IMR-90 (cell line): ENCODE results near the gene SYNM. TPM values are rescaled to one million over a fixed set of nuclear protein-coding genes. Genes with fewer than 3 reads are reported as not detected.

Source experiments
- ATAC-seq: fragments of 200-7000 bp; cut with Tn5 transposase; 2 replicates; pipeline ENCODE4 v1.9.1; 2020; ENCODE audit warnings: low read depth, mild to moderate bottlenecking, moderate library complexity
- BruUV-seq: library from RNA; stranded (reverse); fragments of 400-500 nt; replicated peaks from 2 replicates; lab custom pipeline; 2021; lab: Mats Ljungman, UMichigan
- CTCF ChIA-PET: fragments of 300-600 bp; formaldehyde crosslinking; extraction: SDS; loops from one replicate; lab custom pipeline; 2021; ENCODE audit warnings: antibody characterized with exemption; lab: Yijun Ruan, JAX
- POLR2A ChIA-PET: fragments of 300-600 bp; sonication (Branson Sonifier 250); formaldehyde crosslinking; loops from one replicate; lab custom pipeline; 2022; ENCODE audit warnings: antibody characterized with exemption; ENCODE audit not compliant: unreplicated experiment; lab: Charles Lee
- DNase-seq: peaks from one replicate; pipeline ENCODE4 v3.0.0; 2013
- H2AFZ ChIP-seq: replicated peaks from 2 replicates; pipeline ENCODE3; 2013; ENCODE audit warnings: low read length, mild to moderate bottlenecking; ENCODE audit not compliant: poor library complexity
- H2AK5ac ChIP-seq: 2 replicates; pipeline ENCODE4 v1.6.1; 2013; ENCODE audit warnings: low read depth, low read length, inconsistent platforms
- H2AK9ac ChIP-seq: replicated peaks from 2 replicates; pipeline ENCODE3; 2013; ENCODE audit warnings: mild to moderate bottlenecking, low read depth, low read length, moderate library complexity; ENCODE audit not compliant: poor library complexity
- H2BK120ac ChIP-seq: 2 replicates; pipeline ENCODE4 v1.6.1; 2013; ENCODE audit warnings: low read depth, low read length, inconsistent platforms
- H2BK15ac ChIP-seq: 3 replicates; pipeline ENCODE4 v1.6.1; 2013; ENCODE audit warnings: low read depth, low read length, inconsistent platforms
- H2BK20ac ChIP-seq: 2 replicates; pipeline ENCODE4 v1.6.1; 2013; ENCODE audit warnings: low read depth, mild to moderate bottlenecking, inconsistent platforms, low read length, moderate library complexity
- H2BK5ac ChIP-seq: 2 replicates; pipeline ENCODE4 v1.6.1; 2013; ENCODE audit warnings: mild to moderate bottlenecking, low read depth, low read length, inconsistent platforms; ENCODE audit not compliant: poor library complexity, severe bottlenecking
- H3K14ac ChIP-seq: replicated peaks from 2 replicates; pipeline ENCODE4 v1.6.1; 2013; ENCODE audit warnings: low read depth, low read length, inconsistent platforms
- H3K18ac ChIP-seq: 2 replicates; pipeline ENCODE4 v1.6.1; 2013; ENCODE audit warnings: low read depth, low read length, control low read depth
- H3K23ac ChIP-seq: 2 replicates; pipeline ENCODE4 v1.6.1; 2013; ENCODE audit warnings: low read depth, low read length, inconsistent platforms
- H3K27ac ChIP-seq: 2 replicates; pipeline ENCODE4 v1.5.1; 2013; ENCODE audit warnings: mild to moderate bottlenecking, control low read depth, low read length; ENCODE audit not compliant: insufficient read depth
- H3K27me3 ChIP-seq: 2 replicates; pipeline ENCODE4 v1.6.1; 2013; ENCODE audit warnings: low read length; ENCODE audit not compliant: control insufficient read depth, insufficient read depth
- H3K36me3 ChIP-seq: 2 replicates; pipeline ENCODE4 v1.6.1; 2013; ENCODE audit warnings: low read length, mixed read lengths; ENCODE audit not compliant: control insufficient read depth, insufficient read depth
- H3K4ac ChIP-seq: 2 replicates; pipeline ENCODE4 v1.6.1; 2013; ENCODE audit warnings: low read depth, low read length, inconsistent platforms
- H3K4me1 ChIP-seq: 2 replicates; pipeline ENCODE4 v1.6.1; 2013; ENCODE audit warnings: low read length, mixed read lengths; ENCODE audit not compliant: control insufficient read depth, insufficient read depth
- H3K4me2 ChIP-seq: 2 replicates; pipeline ENCODE4 v1.6.1; 2013; ENCODE audit warnings: low read depth, mild to moderate bottlenecking, control low read depth, low read length, moderate library complexity
- H3K4me3 ChIP-seq: 2 replicates; pipeline ENCODE4 v1.5.1; 2013; ENCODE audit warnings: low read depth, mild to moderate bottlenecking, control low read depth, low read length, moderate library complexity; ENCODE audit not compliant: insufficient read depth
- H3K56ac ChIP-seq: 2 replicates; pipeline ENCODE4 v1.6.1; 2013; ENCODE audit warnings: low read length, inconsistent platforms; ENCODE audit not compliant: insufficient read depth; ENCODE audit errors: extremely low read depth
- H3K79me1 ChIP-seq, 2 experiments: 2 replicates each; pipeline ENCODE4 v1.6.1; 2013; ENCODE audit warnings: low read length in 2 of 2, inconsistent platforms in 1 of 2, low read depth in 1 of 2
- H3K9ac ChIP-seq: 2 replicates; pipeline ENCODE4 v1.6.1; 2013; ENCODE audit warnings: low read depth, low read length, control low read depth
- H3K9me1 ChIP-seq: 2 replicates; pipeline ENCODE4 v1.6.1; 2013; ENCODE audit warnings: low read length, inconsistent platforms; ENCODE audit not compliant: insufficient read depth
- H3K9me3 ChIP-seq: 2 replicates; pipeline ENCODE4 v1.6.1; 2013; ENCODE audit warnings: low read length; ENCODE audit not compliant: control insufficient read depth, insufficient read depth
- H4K20me1 ChIP-seq: 2 replicates; pipeline ENCODE4 v1.6.1; 2013; ENCODE audit warnings: low read length, inconsistent platforms; ENCODE audit not compliant: insufficient read depth
- H4K5ac ChIP-seq: 2 replicates; pipeline ENCODE4 v1.6.1; 2013; ENCODE audit warnings: mild to moderate bottlenecking, low read depth, low read length, control low read depth
- H4K8ac ChIP-seq, 2 experiments: 2 replicates each; pipeline ENCODE4 v1.6.1; 2013; ENCODE audit warnings: low read depth in 2 of 2, low read length in 2 of 2, control low read depth in 1 of 2, inconsistent platforms in 1 of 2
- H4K91ac ChIP-seq: 2 replicates; pipeline ENCODE4 v1.6.1; 2013; ENCODE audit warnings: low read depth, low read length, inconsistent platforms; ENCODE audit not compliant: insufficient read depth
- BHLHE40 ChIP-seq: fragments of 150-350 bp; IDR thresholded peaks from 2 replicates; pipeline ENCODE4 v1.6.1; 2016; ENCODE audit warnings: mild to moderate bottlenecking, low read depth, low read length
- CEBPB ChIP-seq: IDR thresholded peaks from 2 replicates; pipeline ENCODE4 v1.6.1; 2012; ENCODE audit warnings: low read depth, low read length, improper control_type of control experiment
- CHD1 ChIP-seq: IDR thresholded peaks from 2 replicates; pipeline ENCODE4 v1.6.1; 2012; ENCODE audit warnings: low read depth, low read length, improper control_type of control experiment
- CTCF ChIP-seq: conservative IDR thresholded peaks from 2 replicates; pipeline ENCODE4 v1.5.1; 2012; ENCODE audit warnings: mild to moderate bottlenecking, low read depth, low read length, improper control_type of control experiment
- ELK1 ChIP-seq: fragments of 150-350 bp; IDR thresholded peaks from 2 replicates; pipeline ENCODE4 v1.6.1; 2016; ENCODE audit warnings: low read depth, mild to moderate bottlenecking, low read length, moderate library complexity, borderline replicate concordance
- FOS ChIP-seq: fragments of 150-350 bp; IDR thresholded peaks from 2 replicates; pipeline ENCODE4 v1.6.1; 2016; ENCODE audit warnings: low read depth, low read length
- MAFK ChIP-seq: IDR thresholded peaks from 2 replicates; pipeline ENCODE4 v1.6.1; 2012; ENCODE audit warnings: low read depth, low read length, improper control_type of control experiment
- MAZ ChIP-seq: IDR thresholded peaks from 2 replicates; pipeline ENCODE4 v1.6.1; 2012; ENCODE audit warnings: low read depth, mild to moderate bottlenecking, low read length, improper control_type of control experiment, moderate library complexity, borderline replicate concordance
- MXI1 ChIP-seq: IDR thresholded peaks from 2 replicates; pipeline ENCODE4 v1.6.1; 2012; ENCODE audit warnings: low read depth, mild to moderate bottlenecking, low read length, moderate library complexity, borderline replicate concordance
- NFE2L2 ChIP-seq: fragments of 150-350 bp; IDR thresholded peaks from 2 replicates; pipeline ENCODE4 v1.6.1; 2016; ENCODE audit warnings: low read depth, mild to moderate bottlenecking, low read length
- POLR2A ChIP-seq: IDR thresholded peaks from 2 replicates; pipeline ENCODE4 v1.6.1; 2012; ENCODE audit warnings: mild to moderate bottlenecking, low read depth, low read length
- RAD21 ChIP-seq: IDR thresholded peaks from 2 replicates; pipeline ENCODE4 v1.6.1; 2012; ENCODE audit warnings: low read length, improper control_type of control experiment
- RCOR1 ChIP-seq: IDR thresholded peaks from 2 replicates; pipeline ENCODE4 v1.6.1; 2012; ENCODE audit warnings: mild to moderate bottlenecking, low read length, improper control_type of control experiment; ENCODE audit not compliant: insufficient replicate concordance
- RFX5 ChIP-seq: IDR thresholded peaks from 2 replicates; pipeline ENCODE4 v1.8.0; 2012; ENCODE audit warnings: low read depth, mild to moderate bottlenecking, low read length, moderate library complexity
- SMC3 ChIP-seq: fragments of 150-350 bp; IDR thresholded peaks from 2 replicates; pipeline ENCODE4 v1.6.1; 2016; ENCODE audit warnings: low read depth, mild to moderate bottlenecking, antibody characterized with exemption, low read length, moderate library complexity
- WGBS, 2 experiments: methylation state at CpG; one replicate each; pipeline versions ENCODE4 v1.1.5 to v1.1.7; 2013; ENCODE audit warnings: missing lambda C conversion rate in 2 of 2; ENCODE audit not compliant: insufficient read length in 1 of 2; ENCODE audit errors: extremely low coverage in 2 of 2; 5-methylcytosine and 5-hydroxymethylcytosine counted together
- dilution Hi-C: fragments of 300-500 bp; cut with HindIII; formaldehyde crosslinking; loops from one replicate; pipeline ENCODE4 v1.14.3; 2018; ENCODE audit warnings: low sequenced_read_pairs; ENCODE audit not compliant: unreplicated experiment
- in situ Hi-C: fragments of 300-500 bp; cut with MboI; formaldehyde crosslinking; loops from 3 replicates; pipeline ENCODE4 v1.14.3; 2019; ENCODE audit warnings: low sequenced_read_pairs, inconsistent platforms, mixed read lengths
- intact Hi-C: fragments of 100-400 bp; cut with micrococcal nuclease; formaldehyde crosslinking; loops from 2 replicates; pipeline ENCODE4 v1.10.0; 2022
- polyA plus RNA-seq, 3 experiments: library from polyadenylated mRNA; depleted of rRNA; stranded (reverse); fragments of >200 nt; gene quantifications; 2 replicates each; pipeline ENCODE4 v1.2.3, GENCODE V29; 2012; ENCODE audit warnings: low replicate concordance in 1 of 3
- total RNA-seq: library from RNA; depleted of rRNA; stranded (reverse); fragments of >200 nt; gene quantifications from 2 replicates; pipeline ENCODE4 v1.2.3, GENCODE V29; 2012

The SYNM gene
- total and polyA plus RNA-seq, 2 of the 4 experiments (the other 2 are of a cell fraction) = 2.1 to 3.4 TPM

- peaks cover 2% of the 10 kb centered on the region; the same call in 1 of the 2 replicates for H3K36me3 ChIP-seq
- H3K9ac ChIP-seq = no peak overlapping the region
- peaks cover 2% of the 10 kb centered on the region; the same call in 1 of the 2 replicates for H3K4me1 ChIP-seq
- DNase-seq (no peak), ATAC-seq (no peak)
- no peak overlapping the region for H2BK120ac ChIP-seq
- H3K4me2 ChIP-seq = no peak overlapping the region
- no peak overlapping the region for H4K5ac ChIP-seq
- 92% methylated on average over 7 of the region's 13 CpGs; no CpG with 5 or more reads in 1 of the 2 experiments for WGBS, 2 experiments
- H3K9me1 ChIP-seq = 0 out of 2 replicates have a peak, but pooled peaks cover 4% of the 10 kb centered on the region
- no peak overlapping the region for H3K18ac ChIP-seq
- dilution Hi-C loops = loop anchor here (25.0 kb wide), 1 partner anchor 99 kb away; no protein-coding TSS in a partner anchor
- no TSS peak for BruUV-seq
- no peak overlapping the region for H3K4ac ChIP-seq
- H2AK5ac ChIP-seq = no peak overlapping the region
- H2BK5ac ChIP-seq = no peak overlapping the region
- no peaks in the 10 kb centered on the region for H3K9me3 ChIP-seq
- ChIA-PET CTCF (no interaction called here), POLR2A (no interaction called here)
- no peak overlapping the region for H2BK15ac ChIP-seq
- no peak overlapping the region for H2AK9ac ChIP-seq
- intact Hi-C loops = no loop called here
- no peak overlapping the region for H3K23ac ChIP-seq
- H3K56ac ChIP-seq = no peak overlapping the region
- H2BK20ac ChIP-seq = no peak overlapping the region
- in situ Hi-C loops = loop anchor here (25.0 kb wide), 1 partner anchor 624 kb away; the partner anchor contains the start of gene LYSMD4
- no peak overlapping the region for H3K14ac ChIP-seq
- H4K8ac ChIP-seq = no peak overlapping the region
- no peaks in the 10 kb centered on the region for H4K20me1 ChIP-seq
- H3K27ac ChIP-seq = no peak overlapping the region
- H2AFZ ChIP-seq = no peak overlapping the region
- no peak overlapping the region for H3K4me3 ChIP-seq
- H3K27me3 ChIP-seq = no peaks in the 10 kb centered on the region
- peaks cover 2 to 20% of the 10 kb centered on the region in 2 experiments; a peak in 3 of 4 replicates for H3K79me1 ChIP-seq
- H4K91ac ChIP-seq = no peak overlapping the region
- no peak for TF ChIP-seq CTCF
- TF ChIP-seq SMC3 = no peak
- TF ChIP-seq MXI1 = no peak
- no peak for TF ChIP-seq CEBPB
- TF ChIP-seq RAD21 = no peak
- no peak for TF ChIP-seq ELK1
- TF ChIP-seq RFX5 = no peak
- no peak for TF ChIP-seq MAFK
- TF ChIP-seq RCOR1 = no peak
- no peak for TF ChIP-seq FOS
- no peak for TF ChIP-seq CHD1
- TF ChIP-seq POLR2A = no peak
- no peak for TF ChIP-seq BHLHE40
- TF ChIP-seq NFE2L2 = no peak
- TF ChIP-seq MAZ = no peak
Measured at GRCh38 chr15:99113547-99114271, 8.8 kb downstream of the SYNM start.
